ENCODE results near the gene UMODL1.
"Not testable (repeated sequence)": the region's sequence is repeated elsewhere in the genome, so short reads cannot be mapped to it uniquely, and the experiment has no call there.

UMODL1 gene

DNA sequence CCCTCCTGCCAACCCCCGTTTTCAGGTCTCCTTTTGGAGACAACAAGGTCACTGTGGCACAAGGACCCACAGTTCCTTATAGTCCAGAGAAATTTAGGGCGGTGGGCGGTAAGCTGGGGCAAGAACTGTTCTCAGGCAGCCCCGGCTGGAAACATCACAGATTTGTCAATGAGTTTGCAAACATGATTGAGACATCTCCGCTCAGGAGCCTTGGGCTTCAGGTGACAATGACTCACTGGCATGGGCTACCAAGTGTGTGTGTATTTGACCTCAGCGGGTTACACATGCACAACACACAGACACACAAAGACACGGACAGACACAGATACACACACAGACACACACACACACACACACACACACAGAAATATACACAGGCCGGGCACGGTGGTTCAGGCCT, 89.6 kb downstream of the UMODL1 start:
- no peak for DNase-seq (ENCODE audit: low read depth in 1 of 2, low spot score in 1 of 2)

DNA sequence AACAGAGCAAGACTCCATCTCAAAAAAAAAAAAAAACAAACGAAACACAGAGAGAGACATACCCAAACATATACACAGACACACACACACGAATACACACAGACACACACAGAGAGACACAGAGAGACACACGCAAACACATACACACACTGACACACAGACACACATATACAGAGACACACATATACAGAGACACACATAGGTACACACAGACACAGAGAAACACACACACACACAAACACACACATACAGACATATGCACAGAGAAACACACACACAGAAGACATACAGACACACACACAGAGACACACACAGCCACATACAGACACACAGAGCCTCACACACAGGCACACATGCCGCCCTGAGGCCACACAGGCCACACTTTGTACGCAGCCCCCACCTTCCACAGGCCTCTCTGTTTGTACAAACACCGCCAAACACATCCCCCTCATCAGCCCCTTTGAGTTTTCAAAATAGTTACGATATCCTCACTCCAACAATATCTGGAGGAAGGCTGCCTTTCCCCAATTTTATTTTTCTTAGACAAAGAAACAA, 90.4 kb downstream of the UMODL1 start:
- DNase-seq (ENCODE audit: low read depth in 1 of 2, low spot score in 1 of 2): no peak

DNA sequence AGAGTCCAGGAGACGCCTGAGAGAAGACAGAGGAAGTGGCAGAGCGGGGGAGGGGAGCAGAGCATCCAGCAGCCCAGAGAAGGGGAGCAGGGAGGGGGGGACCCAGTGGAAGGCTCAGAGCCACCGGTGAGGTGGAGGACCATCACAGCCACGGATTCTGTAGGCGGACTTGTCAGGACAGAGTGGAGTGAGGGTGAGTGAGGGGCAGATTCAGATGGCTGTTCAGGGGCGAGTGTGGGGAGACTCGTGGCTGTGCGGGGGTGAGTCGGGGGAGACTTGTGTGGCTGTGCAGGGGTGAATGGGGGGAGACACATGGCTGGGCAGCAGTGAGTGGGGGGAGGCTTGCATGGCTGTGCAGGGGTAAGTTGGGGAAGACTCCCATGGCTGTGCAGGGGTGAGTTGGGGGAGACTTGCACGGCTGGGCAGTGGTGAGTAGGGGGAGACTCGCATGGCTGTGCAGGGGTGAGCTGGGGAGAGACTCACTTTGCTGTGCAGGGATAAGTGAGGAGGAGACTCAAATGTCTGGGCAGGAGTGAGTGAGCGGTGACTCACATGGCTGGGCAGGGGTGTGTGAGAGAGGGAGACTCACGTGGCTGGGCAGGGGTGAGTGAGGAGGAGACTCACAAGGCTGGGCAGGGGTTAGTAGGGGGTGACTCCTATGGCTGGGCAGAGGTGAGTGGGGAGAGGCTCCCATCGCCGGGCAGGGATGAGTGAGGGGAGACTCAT, 91.0 kb downstream of the UMODL1 start:
- DNase-seq (ENCODE audit: low read depth in 1 of 2, low spot score in 1 of 2): no peak

DNA sequence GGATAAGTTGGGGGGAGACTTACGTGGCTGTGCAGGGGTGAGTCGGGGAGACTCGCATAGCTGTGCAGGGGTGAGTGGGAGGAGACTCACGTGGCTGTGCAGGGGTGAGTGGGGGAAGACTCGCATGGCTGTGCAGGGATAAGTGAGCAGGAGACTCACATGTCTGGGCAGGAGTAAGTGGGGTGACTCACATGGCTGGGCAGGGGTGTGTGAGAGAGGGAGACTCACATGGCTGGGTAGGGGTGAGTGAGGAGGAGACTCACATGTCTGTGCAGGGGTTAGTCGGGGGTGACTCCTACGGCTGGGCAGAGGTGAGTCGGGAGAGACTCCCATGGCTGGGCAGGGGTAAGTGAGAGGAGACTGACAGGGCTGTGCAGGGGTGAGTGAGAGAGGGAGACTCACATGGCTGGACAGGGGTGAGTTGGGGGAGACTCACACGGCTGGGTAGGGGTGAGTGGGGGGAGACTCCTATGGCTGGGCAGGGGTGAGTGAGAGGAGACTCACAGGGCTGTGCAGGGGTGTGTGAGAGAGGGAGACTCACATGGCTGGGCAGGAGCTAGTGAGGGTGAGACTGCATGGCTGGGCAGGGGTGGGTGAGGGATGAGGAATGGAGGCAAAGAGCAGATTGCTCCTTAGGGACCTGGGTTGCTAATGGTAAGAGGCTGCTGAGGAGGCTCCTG, 91.9 kb downstream of the UMODL1 start:
- DNase-seq (ENCODE audit: low read depth in 1 of 2, low spot score in 1 of 2): no peak

DNA sequence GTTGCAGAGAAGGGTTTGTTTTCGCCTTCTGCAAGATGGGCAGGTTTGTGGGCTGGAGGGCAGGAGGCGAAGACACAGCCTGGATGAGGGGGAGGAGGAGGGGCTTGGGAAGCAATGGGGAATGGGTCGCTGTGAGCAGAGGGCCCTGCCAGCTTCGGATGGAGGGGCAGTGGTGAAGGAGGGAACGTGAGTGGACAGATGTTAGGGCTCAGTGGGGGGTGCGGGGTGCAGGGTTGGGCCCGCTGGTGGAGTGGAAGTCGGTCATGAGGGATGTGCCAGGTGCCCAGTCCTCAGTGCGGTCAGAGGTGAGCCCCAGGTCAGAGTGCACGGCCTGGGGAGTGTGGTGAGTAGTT, 92.4 kb downstream of the UMODL1 start:
- no peak for DNase-seq (ENCODE audit: low read depth in 1 of 2, low spot score in 1 of 2)

DNA sequence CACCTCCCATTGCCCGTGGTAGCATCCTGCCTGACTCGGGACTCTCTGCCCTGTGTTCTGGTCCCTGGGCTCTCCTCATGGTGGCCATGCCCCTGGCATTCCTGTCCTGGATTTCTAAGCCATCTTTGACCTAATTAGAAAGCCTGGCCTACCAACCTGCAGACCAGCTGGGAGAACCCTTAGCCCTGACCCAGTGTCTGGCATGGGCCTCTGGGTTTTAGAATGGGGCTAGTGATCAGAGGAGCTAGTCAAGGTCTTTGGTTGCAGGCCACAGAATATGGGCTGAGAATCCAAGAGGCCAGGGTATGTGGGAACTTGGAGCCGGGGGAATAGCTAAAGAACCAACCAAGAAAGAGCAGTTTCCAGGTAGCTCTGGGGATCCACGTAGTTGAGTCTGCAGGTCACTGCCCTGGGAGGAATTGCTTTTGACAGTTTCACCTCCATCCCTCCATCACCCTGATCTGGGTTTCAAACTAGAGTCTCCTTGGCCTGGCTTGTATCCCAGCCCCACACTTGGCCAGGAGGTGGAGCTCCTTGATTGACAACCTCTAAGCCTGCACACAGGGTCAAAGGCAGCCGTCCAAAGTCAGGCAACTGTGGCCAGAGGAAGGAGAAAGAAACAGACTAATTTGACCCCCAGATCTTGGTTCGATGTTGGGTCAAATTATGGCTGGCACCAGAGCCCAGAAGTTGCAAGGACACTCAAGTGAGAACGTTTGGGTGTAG, 93.1 kb downstream of the UMODL1 start:
- peak in 1 of 2 donors; percentile 18 for DNase-seq (ENCODE audit: low read depth in 1 of 2, low spot score in 1 of 2)

DNA sequence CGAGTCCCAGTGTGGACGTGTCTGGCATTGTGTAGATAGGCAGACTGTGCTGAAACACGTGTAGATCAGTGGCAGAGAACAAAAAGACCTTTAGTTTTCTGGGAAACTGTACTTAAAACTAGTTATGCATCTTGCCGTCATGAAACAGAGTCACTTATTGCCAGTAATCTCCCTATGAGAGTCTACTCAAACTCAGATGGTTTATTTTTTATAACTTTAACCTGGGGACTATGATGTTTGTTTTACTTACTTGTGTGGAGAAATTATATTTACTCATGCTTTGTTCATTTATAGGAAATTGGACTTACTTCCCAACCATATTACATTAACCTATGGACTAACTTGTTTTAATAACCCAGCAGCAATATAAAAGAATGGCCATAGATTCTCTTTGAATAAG, 93.7 kb downstream of the UMODL1 start:
- DNase-seq (ENCODE audit: low read depth in 1 of 2, low spot score in 1 of 2): no peak

DNA sequence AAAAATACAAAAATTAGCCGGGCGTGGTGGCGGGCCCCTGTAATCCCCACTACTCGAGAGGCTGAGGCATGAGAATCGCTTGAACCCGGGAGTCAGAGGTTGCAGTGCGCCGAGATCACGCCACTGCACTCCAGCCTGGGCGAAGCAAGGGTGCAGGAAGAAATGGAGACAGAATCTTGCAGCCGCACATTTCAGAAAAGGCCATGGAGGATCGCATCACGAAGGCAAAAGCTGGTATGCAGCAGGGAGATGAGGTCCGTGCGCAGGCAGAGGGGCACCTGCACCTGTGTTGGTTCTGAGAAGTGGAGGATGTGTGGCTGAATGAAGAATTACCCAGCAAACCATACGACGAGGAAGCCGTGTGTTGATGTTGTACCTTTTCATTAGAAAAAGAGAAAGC, 94.8 kb downstream of the UMODL1 start:
- no peak for DNase-seq (ENCODE audit: low read depth in 1 of 2, low spot score in 1 of 2)

DNA sequence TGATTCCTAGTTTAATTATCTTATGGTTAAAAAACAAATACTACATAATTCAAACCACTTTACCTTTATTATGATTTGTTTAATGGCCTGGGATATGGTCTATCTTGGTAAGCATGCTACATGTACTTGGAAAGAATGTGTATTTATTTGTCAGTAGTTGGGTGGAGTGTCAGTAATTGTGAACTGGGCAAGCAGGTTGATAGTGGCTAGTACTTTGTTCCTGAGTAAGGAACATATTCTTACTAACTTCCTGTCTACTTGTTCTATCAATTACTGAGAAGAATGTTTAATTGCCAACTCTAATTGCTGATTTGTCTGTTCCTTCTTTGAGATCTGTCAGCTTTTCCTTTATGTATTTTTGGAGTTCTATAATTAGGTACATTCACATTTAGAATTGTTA, 98.6 kb downstream of the UMODL1 start:
- DNase-seq (ENCODE audit: low read depth in 1 of 2, low spot score in 1 of 2): no peak

DNA sequence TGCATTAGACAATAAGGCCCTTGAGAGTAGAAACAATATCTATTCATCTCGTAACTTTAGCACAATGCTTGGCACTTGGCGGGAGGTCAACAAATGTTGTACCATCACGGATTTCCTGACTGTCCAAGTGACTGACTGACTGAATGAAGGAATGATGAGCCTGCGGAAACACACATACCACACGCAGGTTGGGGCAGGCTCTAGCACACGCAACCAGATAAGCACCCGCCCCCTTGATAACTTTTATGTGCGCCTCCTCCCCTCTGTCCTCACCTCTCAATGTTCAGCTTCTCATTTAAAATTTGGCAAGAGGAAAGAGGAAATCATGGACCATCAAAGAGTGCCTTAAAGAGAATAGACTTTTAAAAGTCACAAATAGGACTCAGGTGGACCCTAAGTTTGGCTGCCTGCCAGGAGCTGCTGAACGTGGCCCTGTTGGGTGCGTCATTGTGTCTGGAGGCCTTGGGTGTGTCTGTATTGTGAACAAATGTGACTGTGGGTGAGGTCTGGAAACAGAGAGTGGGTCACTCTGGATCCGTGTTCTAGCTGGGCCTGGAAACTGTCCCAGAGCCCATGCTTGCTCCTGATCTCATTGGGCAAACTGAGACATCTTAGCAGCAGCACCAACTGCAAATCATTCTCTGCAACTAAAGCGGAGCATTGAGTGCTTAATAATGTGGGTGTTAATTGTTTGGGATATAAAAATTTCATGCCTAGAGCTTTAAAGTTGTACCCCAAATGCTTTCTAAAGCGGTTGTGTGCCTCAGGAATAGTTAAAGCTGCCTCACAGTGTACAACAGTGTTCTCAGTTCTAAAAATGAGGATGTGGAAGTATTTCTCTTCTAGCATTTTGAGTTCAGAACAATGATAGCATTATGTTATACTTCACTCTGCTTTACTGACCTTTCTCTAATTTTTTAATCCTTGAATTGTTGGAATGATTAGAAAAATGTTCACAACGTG, 100.3 kb downstream of the UMODL1 start:
- DNase-seq (ENCODE audit: low read depth in 1 of 2, low spot score in 1 of 2): no peak

DNA sequence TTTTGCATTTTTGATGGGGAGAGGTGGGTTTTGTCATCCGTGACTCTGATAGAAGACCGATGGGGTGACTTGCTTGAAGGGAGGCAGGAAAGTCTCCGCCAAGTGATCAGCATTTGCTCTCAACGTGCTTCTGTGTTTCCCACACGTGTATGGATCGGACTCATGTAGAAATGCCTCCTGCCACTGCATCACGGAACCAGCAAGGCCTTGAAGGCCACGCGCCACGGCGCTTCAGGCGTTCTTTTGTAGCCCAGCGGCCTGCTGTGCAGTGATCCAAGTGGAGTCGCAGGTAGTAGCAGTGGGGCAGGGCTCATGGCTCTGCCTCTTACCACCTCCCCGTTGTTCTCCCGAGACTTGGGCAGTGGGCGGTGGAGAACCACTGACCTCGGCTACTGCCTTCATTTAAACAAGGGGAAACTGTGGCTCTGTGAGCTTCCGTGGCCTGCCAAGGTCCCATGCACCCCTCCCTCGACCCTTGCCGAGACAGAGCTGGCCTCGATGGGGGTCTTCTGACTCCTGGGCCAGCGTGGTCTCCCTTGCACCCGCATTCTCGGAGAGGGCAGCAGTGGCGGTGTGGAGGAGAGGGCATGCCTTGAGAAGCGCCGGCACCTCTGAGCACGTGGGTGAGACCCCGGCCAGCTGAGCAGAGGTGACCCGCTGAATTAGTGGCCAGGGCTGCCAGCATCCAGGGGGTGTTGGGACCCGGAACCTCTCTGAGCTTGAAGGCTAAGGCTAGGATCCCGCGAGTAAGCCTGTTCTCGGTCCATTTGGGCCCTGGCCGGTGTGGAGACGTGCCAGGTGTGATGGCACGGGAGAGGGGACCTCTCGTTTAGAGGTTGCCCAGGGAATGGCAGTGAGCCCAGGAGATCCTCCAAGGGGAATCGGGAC, 101.7 kb downstream of the UMODL1 start:
- no peak for DNase-seq (ENCODE audit: low read depth in 1 of 2, low spot score in 1 of 2)

DNA sequence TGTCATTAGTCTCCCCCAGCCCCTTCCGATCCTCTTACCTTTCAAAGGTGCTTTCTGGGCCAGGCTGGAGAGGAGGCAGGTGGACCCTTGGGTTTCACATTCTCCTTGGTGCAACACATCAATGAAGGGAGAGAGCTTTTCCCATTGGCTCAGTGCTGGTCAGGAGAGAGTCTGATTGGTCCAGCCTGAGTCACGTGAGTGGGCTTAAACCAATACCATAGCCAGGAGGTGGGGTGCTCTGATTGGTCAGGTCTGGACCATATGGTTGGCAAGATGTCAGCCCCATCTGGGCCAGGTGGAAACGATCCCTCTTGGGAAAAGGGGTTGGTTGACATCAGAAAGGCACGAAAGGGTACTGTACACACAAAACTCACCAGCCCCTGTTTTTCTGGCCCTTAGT, 103.1 kb downstream of the UMODL1 start:
- DNase-seq (ENCODE audit: low read depth in 1 of 2, low spot score in 1 of 2): no peak

DNA sequence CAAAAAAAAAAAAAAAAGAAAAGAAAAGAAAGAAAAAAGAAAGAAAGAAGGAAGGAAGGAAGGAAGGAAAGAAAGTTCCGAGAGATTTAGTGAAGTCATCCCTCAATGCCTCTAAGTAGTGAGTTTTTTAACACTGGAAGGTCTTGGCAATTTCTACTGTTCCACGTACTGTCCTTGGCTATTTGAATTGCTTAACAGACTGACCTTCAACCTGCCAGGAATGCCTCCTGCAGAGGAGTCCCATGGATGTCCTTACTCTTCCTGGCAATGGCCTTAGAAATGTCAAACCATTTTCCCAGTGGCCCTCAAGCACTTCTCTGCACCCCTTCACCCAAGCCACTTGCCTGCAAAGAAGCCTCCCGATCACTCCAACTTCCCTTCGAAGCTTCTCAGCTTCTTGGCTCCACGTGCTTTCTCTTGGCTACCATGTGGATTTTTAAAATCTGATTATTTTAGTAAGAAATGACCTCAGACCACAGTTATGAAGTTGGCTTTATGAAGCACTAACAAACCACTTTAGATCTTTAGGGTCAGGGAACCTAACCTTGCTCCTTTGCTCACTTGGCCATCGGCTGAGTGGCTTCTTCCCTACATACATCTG, 104.1 kb downstream of the UMODL1 start:
- DNase-seq (ENCODE audit: low read depth in 1 of 2, low spot score in 1 of 2): no peak

DNA sequence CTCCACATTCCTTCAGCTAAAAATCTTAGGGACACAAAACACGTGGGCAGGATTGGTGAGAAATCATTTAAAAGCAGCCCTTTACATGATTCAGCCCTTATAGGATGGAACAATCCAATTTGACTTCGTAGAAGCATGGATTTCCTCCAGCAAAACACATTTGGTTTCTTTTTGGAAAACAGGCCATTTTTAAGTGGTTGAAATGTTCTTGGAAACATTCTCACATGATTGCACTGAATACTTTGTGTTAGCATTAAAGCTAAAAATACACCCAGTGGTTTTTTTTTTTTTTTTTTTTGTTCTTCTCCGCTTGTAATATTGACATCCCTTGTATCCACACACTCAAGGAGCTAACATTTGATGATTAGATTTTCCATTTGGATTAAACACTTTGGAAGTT, 105.7 kb downstream of the UMODL1 start:
- no peak for DNase-seq (ENCODE audit: low read depth in 1 of 2, low spot score in 1 of 2)

DNA sequence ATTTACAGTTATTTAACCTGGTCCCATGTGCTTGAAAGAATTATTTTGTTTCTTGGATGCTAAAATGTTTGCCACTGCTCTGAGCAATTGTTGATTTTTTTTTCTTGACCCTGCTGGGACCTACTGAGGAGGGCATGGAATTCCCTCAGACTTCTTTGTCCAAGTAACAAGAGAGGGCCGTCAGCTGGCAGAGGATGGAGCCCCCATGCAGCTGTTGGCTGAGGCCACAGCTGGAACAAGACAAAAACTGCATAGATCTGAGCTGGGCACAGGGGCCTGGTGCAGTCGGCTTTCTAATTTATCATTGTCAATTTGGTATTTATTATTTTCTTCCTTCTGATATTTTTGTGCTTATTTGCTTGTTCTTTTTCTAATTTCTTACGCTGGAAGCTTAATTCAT, 108.2 kb downstream of the UMODL1 start:
- DNase-seq (ENCODE audit: low read depth in 1 of 2, low spot score in 1 of 2): no peak

DNA sequence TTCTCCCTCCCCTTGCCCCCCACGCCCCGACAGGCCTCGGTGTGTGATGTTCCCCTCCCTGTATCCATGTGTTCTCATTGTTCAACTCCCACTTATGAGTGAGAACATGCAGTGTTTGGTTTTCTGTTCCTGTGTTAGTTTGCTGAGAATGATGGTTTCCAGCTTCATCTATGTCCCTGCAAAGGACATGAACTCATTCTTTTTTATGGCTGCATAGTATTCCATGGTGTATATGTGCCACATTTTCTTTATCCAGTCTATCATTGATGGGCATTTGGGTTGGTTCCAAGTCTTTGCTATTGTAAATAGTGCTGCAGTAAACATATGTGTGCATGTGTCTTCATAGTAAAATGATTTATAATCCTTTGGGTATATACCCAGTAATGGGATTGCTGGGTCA, 108.9 kb downstream of the UMODL1 start:
- not testable (repeated sequence) for DNase-seq (ENCODE audit: low read depth in 1 of 2, low spot score in 1 of 2)

DNA sequence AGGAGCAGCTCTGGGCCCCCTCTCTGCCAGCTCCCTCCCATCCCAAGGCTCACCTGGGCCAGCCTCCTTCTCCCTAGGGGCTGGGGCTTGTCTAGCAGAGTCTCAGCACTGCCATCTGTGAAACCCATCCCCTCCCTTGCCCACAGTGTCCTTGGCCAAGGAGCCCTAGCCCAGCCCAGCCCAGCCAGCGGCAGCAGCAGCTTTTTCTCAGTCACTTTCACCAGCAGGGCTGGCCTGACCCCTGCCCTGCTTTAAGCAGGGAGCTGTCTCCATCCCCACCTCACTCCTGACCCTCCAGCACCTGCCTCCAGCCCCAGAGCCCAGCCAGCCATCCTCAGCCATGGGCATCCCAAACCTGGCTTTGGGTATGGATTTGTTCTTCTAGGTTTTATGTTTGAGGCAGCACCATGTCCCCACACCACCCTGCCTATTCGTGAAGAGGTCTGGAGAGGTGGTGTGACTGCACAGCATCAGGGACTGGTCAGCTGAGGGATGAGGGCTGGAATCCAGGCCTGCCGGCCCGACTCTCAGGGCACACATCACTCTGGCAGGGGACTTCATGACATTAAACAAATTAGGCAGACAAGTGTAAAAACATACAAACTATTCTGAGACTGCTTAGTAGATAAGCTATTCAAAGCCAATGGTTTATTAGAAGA, 111.7 kb downstream of the UMODL1 start:
- DNase-seq (ENCODE audit: low read depth in 1 of 2, low spot score in 1 of 2): no peak

DNA sequence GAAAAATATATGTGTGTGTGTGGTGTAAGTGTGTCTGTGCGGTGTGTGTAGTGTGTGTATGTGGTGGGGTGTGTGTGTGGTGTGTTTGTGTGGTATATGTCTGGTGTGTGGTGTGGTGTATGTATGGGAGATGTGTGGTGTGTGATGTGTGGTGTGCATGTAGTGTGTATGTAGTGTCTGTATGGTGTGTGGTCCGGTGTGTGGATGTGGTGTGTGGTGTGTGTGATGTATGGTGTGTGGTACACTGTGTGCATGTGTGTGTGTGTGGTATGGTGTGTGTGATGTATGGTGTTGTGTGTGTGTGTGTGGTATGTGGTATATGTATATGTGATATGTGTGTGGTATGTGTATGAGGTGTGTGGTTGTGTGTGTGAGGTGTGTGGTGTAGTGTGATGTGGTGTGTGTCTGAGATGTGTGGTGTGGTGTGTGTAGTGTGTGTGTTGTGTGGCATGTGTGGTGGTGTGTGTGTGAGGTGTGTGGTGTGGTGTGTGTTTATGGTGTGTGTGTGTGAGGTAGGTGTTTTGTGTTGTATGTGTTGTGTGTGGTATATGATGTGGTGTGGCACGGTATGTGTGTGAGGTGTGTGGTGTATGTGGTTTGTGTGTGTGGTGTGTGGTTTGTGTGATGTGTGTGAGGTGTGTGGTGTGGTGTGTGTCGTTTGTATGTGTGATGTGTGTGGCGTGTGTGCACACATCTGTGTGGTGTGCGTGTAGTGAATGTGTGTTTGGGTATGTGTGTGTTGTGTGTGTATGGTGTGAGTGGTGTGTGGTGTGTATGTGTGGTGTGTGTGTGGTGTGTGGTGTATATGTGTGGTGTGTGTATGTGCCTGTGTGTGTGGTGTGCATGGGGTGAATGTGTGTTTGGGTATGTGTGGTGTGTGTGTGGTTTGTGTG, 112.5 kb downstream of the UMODL1 start:
- DNase-seq (ENCODE audit: low read depth in 1 of 2, low spot score in 1 of 2): no peak

All from activated T-helper 1 cell treated with anti-CD3 and anti-CD28 coated beads, Interleukin-2, amount 50 U/mL, for 16 hours (primary cell).